Fibroblast of the aortic adventitia (primary cell): ENCODE data around the gene GCM1. TPM values are rescaled to one million over a fixed set of nuclear protein-coding genes. Genes with fewer than 3 reads are reported as not detected.

ENCODE experiments used
- DNase-seq: peaks from one replicate; pipeline ENCODE4 v3.0.0-alpha.2; 2010; ENCODE audit warnings: low read depth
- H3K4me3 ChIP-seq: 2 replicates; pipeline ENCODE4 v1.5.1; 2011; ENCODE audit warnings: low read depth, mild to moderate bottlenecking, control low read depth, low read length, moderate library complexity
- CTCF ChIP-seq: IDR thresholded peaks from 2 replicates; pipeline ENCODE4 v1.5.1; 2011; ENCODE audit warnings: mild to moderate bottlenecking, low read length, control low read depth, inconsistent platforms; ENCODE audit not compliant: insufficient read depth
- total RNA-seq: library from RNA; depleted of rRNA; stranded (reverse); fragments of >200 nt; gene quantifications from 2 replicates; pipeline ENCODE4 v1.2.3, GENCODE V29; 2012; ENCODE audit warnings: low replicate concordance

GCM1 gene
- total RNA-seq, 1 donor: under 0.01 TPM

DNA sequence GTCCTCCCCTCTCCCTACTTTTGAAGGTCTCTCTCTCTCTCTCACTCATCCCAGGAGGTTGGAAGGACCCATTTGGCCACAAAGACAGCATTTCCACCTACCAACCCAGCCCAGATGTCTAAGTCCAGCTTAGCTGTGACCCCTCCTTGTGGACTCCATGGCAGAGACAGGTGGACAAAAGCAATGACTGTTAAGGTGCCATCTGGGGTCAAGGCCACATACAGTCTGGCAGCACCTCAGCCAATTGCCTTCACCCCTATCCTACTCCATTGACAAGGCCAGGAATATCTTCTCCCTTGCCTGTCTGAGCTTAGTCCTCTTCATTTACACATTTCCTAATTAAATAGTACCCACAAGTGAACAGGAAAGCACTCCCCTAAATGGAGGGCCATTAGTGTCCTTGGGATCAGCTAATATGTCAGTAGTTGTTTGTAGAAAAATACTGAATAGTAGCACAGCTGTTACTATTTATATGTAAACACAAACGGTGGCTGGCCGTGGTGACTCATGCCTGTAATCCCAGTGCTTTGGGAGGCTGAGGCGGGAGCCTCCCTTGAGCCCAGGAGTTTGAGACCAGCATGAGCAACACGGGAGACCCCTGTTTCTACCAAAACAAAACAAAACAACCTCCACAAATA, 28.8 kb downstream of the GCM1 start:
- no peak for DNase-seq
- no peak overlapping the region for H3K4me3 ChIP-seq
- TF ChIP-seq CTCF: no peak

DNA sequence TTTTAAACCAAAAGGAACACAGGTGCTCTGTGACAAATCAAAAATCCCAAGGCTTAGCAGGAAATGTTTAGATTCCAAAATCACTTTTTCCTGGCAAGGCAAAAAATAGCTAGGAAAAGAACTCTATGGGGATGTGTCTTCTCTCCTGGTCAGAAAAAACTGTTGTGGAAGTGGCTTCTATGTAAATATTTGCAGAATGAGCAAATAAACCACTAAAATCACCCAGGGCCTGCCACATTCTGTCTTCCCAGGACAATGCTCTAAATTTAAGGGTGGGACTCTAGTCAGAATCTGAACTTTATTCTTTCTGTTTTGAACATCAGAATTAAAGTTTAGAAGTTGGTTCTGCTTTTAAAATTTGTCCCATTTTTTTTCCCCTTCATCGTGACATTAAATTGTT, 29.3 kb downstream of the GCM1 start:
- no peak for DNase-seq
- no peak overlapping the region for H3K4me3 ChIP-seq
- TF ChIP-seq CTCF: no peak

GRCh38 chr6:53115741-53116140, 32.9 kb downstream of the GCM1 start:
- no peak for DNase-seq
- no peak for TF ChIP-seq CTCF
- no peak overlapping the region for H3K4me3 ChIP-seq

- TF ChIP-seq CTCF: no peak
- H3K4me3 ChIP-seq: no peak overlapping the region
- DNase-seq: no peak
Observed at GRCh38 chr6:53115113-53115512, 33.5 kb downstream of the GCM1 start.

DNA sequence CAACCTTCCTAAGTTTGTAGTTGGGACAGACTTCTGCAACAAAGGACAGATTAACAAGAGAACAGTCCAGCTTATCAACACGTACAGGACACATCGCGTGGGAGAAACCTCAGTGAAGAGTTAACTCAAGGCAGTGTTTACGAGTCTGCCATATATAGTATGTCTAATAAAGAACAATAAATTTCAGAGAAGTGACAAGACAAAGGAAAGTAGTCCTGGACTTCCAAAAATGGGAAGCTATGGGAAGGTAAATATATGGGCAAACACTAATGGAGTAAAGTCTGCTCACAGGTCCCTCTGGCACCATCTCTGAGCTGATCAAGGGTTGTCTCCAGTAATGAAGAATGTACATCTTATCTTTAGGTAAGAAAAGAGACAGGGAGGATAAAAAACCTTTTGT, 34.9 kb downstream of the GCM1 start:
- DNase-seq: no peak
- TF ChIP-seq CTCF: no peak
- no peak overlapping the region for H3K4me3 ChIP-seq

DNA sequence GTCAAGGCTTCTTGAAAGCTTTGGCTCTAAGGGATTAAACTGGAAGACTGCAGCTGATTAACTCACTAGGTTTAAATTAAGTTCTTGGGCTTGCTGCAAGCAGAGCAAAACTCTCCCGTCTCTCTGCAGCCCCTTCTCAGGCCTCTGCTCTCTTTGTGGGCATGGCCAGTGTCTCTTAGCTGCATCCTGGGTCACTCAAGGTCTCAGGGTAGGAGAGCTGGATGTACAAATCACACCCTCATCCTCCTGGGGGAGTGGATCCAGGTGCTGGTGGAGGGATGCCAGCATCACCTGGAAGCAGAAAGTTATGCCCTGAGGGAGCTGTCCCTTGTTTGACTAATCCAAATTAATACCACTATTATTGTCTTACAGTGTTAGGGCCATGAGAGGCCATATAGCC, 35.8 kb downstream of the GCM1 start:
- no peak for DNase-seq
- TF ChIP-seq CTCF: no peak
- no peak overlapping the region for H3K4me3 ChIP-seq

GRCh38 chr6:53112404-53112803, 36.2 kb downstream of the GCM1 start:
- no peak for DNase-seq
- no peak for TF ChIP-seq CTCF
- H3K4me3 ChIP-seq: no peak overlapping the region
